LNCAP (cell line): Measurements from ENCODE around the gene MAG.

Experiments
- CTCF ChIP-seq: fragments of 450-650 bp; IDR thresholded peaks from 2 replicates; pipeline ENCODE4 v1.5.1; 2017; ENCODE audit warnings: mild to moderate bottlenecking

MAG gene

GRCh38 chr19:35336166-35336955 lies 44.4 kb downstream of the MAG start:
- TF ChIP-seq CTCF: no peak

- no peak for TF ChIP-seq CTCF
Observed at GRCh38 chr19:35337097-35337983, 45.4 kb downstream of the MAG start.

GRCh38 chr19:35337984-35338296 lies 46.0 kb downstream of the MAG start:
- no peak for TF ChIP-seq CTCF

GRCh38 chr19:35340431-35340830 lies 48.5 kb downstream of the MAG start:
- no peak for TF ChIP-seq CTCF

GRCh38 chr19:35341006-35341405 lies 49.0 kb downstream of the MAG start:
- no peak for TF ChIP-seq CTCF

- TF ChIP-seq CTCF: no peak
Observed at GRCh38 chr19:35341565-35342225, 49.7 kb downstream of the MAG start.

GRCh38 chr19:35342430-35342829 lies 50.5 kb downstream of the MAG start:
- no peak for TF ChIP-seq CTCF
